RWPE2 (cell line): ENCODE data around the gene FERMT3.

ENCODE experiments used
- ATAC-seq: fragments of 200-7000 bp; cut with Tn5 transposase; 3 replicates; pipeline ENCODE4 v1.9.1; 2021; ENCODE audit warnings: low read depth
- DNase-seq: peaks from one replicate; pipeline ENCODE4 v3.0.0-alpha.2; 2020; ENCODE audit warnings: low spot score
- H3K27ac ChIP-seq: fragments of 450-650 bp; 2 replicates; pipeline ENCODE4 v1.5.1; 2017; ENCODE audit warnings: mild to moderate bottlenecking; ENCODE audit not compliant: poor library complexity, severe bottlenecking
- H3K27me3 ChIP-seq: fragments of 250-450 bp; sonication (Bioruptor Pico); 2 replicates; pipeline ENCODE4 v1.5.1; 2021; ENCODE audit warnings: mild to moderate bottlenecking, moderate library complexity; ENCODE audit not compliant: insufficient read depth, poor library complexity, severe bottlenecking
- H3K36me3 ChIP-seq: fragments of 250-450 bp; sonication (Bioruptor Pico); 2 replicates; pipeline ENCODE4 v1.5.1; 2020; ENCODE audit warnings: low read depth, mild to moderate bottlenecking, moderate library complexity
- H3K4me1 ChIP-seq: fragments of 250-450 bp; sonication (Bioruptor Pico); 2 replicates; pipeline ENCODE4 v1.5.1; 2021; ENCODE audit warnings: mild to moderate bottlenecking, moderate library complexity; ENCODE audit not compliant: insufficient read depth, poor library complexity, severe bottlenecking
- H3K4me3 ChIP-seq: fragments of 250-450 bp; sonication (Bioruptor Pico); 2 replicates; pipeline ENCODE4 v1.5.1; 2021; ENCODE audit warnings: mild to moderate bottlenecking, moderate library complexity; ENCODE audit not compliant: severe bottlenecking
- H3K9me3 ChIP-seq: fragments of 250-450 bp; sonication (Bioruptor Pico); 2 replicates; pipeline ENCODE4 v1.5.1; 2021; ENCODE audit warnings: mild to moderate bottlenecking, moderate library complexity; ENCODE audit not compliant: severe bottlenecking
- TF ChIP-seq, protein P1 (sequence below): fragments of 450-650 bp; IDR thresholded peaks from one replicate; pipeline ENCODE4 v1.5.1; 2017; ENCODE audit warnings: mild to moderate bottlenecking, moderate library complexity; ENCODE audit not compliant: poor library complexity, severe bottlenecking

Gene FERMT3

DNA sequence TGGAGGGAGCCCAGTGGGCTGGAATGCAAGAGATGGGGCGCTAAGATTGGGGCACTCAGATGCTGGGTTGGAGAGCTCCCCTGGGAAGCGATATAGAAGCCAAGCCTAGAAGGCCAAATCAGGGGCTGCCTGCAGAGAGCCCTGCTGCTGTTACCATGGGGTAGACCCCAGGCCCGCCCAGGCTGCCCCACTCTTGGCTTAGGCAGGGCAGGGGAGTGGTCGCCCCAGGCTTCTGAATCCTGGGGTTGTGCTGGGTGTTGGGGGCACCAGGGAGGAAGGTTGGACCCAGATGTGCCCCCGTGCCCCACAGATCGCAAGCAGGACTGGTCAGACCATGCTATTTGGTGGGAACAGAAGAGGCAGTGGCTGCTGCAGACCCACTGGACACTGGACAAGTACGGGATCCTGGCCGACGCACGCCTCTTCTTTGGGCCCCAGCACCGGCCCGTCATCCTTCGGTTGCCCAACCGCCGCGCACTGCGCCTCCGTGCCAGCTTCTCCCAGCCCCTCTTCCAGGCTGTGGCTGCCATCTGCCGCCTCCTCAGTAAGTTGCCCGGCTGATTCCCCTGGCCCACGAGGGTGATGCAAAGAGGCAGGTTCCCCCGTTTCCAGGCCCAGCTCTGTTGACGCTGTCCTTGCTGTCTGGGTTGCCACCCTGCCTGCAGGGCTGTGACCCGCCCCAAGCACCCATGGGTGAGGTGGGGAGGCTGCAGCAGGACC lies 3.9 kb downstream of the FERMT3 start:
- DNase-seq (no peak), ATAC-seq (no peak)
- Histone ChIP-seq H3K36me3 (peaks cover 12% of the 10 kb centered on the region), H3K4me3 (no peak overlapping the region), H3K4me1 (no peaks in the 10 kb centered on the region), H3K9me3 (no peaks in the 10 kb centered on the region), H3K27ac (no peak overlapping the region), H3K27me3 (no peaks in the 10 kb centered on the region)
- TF ChIP-seq, protein P1, sequence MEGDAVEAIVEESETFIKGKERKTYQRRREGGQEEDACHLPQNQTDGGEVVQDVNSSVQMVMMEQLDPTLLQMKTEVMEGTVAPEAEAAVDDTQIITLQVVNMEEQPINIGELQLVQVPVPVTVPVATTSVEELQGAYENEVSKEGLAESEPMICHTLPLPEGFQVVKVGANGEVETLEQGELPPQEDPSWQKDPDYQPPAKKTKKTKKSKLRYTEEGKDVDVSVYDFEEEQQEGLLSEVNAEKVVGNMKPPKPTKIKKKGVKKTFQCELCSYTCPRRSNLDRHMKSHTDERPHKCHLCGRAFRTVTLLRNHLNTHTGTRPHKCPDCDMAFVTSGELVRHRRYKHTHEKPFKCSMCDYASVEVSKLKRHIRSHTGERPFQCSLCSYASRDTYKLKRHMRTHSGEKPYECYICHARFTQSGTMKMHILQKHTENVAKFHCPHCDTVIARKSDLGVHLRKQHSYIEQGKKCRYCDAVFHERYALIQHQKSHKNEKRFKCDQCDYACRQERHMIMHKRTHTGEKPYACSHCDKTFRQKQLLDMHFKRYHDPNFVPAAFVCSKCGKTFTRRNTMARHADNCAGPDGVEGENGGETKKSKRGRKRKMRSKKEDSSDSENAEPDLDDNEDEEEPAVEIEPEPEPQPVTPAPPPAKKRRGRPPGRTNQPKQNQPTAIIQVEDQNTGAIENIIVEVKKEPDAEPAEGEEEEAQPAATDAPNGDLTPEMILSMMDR = no peak

DNA sequence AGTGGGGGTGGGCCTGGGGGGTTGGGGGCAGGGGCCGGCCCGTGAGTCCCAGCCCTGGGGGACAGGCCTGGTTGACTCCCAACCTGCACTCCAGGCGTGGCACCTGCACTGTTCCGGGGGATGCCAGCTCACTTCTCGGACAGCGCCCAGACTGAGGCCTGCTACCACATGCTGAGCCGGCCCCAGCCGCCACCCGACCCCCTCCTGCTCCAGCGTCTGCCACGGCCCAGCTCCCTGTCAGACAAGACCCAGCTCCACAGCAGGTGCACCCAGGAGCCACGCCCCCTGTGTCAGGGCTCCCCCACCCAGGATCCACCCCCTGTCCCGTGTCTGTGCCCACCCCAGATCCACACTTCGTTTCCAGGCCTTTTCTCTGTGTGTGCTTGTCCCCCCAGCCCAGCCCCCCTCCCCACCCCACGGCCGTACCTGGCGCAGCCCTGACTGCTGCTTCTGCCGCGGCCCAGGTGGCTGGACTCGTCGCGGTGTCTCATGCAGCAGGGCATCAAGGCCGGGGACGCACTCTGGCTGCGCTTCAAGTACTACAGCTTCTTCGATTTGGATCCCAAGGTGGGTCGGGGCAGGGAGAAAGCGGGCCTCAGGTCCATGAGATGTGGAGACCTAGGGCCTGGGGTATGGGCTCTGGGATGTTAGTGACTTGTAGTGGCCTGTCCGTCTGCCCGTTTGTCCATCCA lies 4.8 kb downstream of the FERMT3 start:
- H3K9me3 ChIP-seq = no peaks in the 10 kb centered on the region
- DNase-seq = no peak
- peaks cover 7% of the 10 kb centered on the region for H3K36me3 ChIP-seq
- H3K4me3 ChIP-seq = no peak overlapping the region
- H3K4me1 ChIP-seq = no peaks in the 10 kb centered on the region
- no peak for ATAC-seq
- TF ChIP-seq, protein P1 = no peak
- no peaks in the 10 kb centered on the region for H3K27me3 ChIP-seq
- H3K27ac ChIP-seq = no peak overlapping the region

DNA sequence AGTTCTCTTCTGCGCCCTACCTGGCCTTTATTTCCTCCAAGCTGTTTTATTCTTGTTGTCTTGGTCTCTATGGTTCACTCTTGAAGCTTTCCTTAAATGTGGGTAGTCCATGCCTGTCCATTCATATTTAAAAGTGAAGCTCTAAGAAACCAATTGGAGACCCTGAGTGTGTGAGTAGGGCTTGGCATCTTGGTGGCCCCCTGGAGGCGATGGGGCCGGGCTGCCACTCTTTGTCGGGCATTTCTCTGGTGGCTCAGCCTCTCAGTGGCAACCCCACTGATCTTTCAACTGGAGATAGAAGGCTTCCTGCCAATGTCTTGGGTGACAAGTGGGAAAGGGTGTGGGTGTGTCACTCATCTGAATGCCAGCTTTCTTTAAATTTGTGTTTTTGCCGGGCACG lies 10.4 kb downstream of the FERMT3 start:
- H3K27ac ChIP-seq = no peak overlapping the region
- TF ChIP-seq, protein P1 = no peak
- no peak overlapping the region for H3K4me3 ChIP-seq
- no peak for ATAC-seq
- H3K9me3 ChIP-seq = no peaks in the 10 kb centered on the region
- H3K36me3 ChIP-seq = no peaks in the 10 kb centered on the region
- no peaks in the 10 kb centered on the region for H3K27me3 ChIP-seq
- DNase-seq = no peak
- H3K4me1 ChIP-seq = no peaks in the 10 kb centered on the region

DNA sequence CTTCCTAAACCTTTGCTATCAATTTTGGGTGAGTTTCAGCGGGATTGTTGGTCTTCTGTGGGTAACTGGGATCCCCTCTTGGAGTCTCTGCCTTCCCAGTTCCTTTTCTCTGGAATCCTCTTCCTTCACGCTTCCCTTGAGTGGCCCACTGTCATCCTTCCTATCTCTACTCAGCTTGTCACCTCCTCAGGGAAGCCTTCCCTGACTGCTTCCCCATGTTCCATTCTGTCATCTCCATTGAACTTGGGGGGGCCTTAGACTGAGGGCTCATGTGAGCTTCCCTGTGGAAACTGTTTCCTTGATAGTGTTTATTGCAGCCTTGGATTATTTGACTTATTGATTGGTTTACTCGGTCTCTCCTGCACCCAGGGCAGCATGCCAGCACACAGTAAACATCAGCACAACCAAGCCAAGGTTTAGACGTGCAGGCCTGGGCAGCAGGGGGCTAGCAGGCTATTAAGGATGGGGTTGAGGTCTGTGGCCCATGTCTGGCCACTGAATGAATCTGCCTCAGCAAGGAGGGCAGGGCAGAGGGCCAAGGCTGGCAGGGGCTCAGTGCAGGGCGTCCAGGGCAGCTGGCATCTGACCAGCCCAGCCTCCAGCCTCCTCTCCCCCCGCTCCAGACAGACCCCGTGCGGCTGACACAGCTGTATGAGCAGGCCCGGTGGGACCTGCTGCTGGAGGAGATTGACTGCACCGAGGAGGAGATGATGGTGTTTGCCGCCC lies 12.3 kb downstream of the FERMT3 start:
- H3K36me3 ChIP-seq = no peaks in the 10 kb centered on the region
- no peaks in the 10 kb centered on the region for H3K9me3 ChIP-seq
- H3K27ac ChIP-seq = no peak overlapping the region
- peaks cover 1% of the 10 kb centered on the region for H3K4me1 ChIP-seq
- TF ChIP-seq, protein P1 = no peak
- DNase-seq = no peak
- H3K4me3 ChIP-seq = no peak overlapping the region
- no peak for ATAC-seq
- no peaks in the 10 kb centered on the region for H3K27me3 ChIP-seq
